GM12873 (cell line): ENCODE data around the gene NEGR1.

Source experiments
- CTCF ChIP-seq: IDR thresholded peaks from 2 replicates; pipeline ENCODE4 v1.5.1; 2012; ENCODE audit warnings: low read depth, mild to moderate bottlenecking, moderate library complexity, low read length, control low read depth; ENCODE audit not compliant: insufficient read depth; ENCODE audit errors: missing control alignments

NEGR1 gene

GRCh38 chr1:72235062-72235461, 47.3 kb downstream of the NEGR1 start:
- no peak for TF ChIP-seq CTCF

GRCh38 chr1:72230746-72231145, 51.6 kb downstream of the NEGR1 start:
- no peak for TF ChIP-seq CTCF

- TF ChIP-seq CTCF = no peak
Observed at GRCh38 chr1:72229893-72230292, 52.4 kb downstream of the NEGR1 start.

GRCh38 chr1:72227667-72228066, 54.7 kb downstream of the NEGR1 start:
- TF ChIP-seq CTCF = no peak

GRCh38 chr1:72224506-72224905, 57.8 kb downstream of the NEGR1 start:
- TF ChIP-seq CTCF = no peak

- TF ChIP-seq CTCF = no peak
Observed at GRCh38 chr1:72221811-72222210, 60.5 kb downstream of the NEGR1 start.

- TF ChIP-seq CTCF = no peak
Observed at GRCh38 chr1:72218141-72218739, 64.1 kb downstream of the NEGR1 start.

- TF ChIP-seq CTCF = no peak
Observed at GRCh38 chr1:72207059-72207458, 75.3 kb downstream of the NEGR1 start.
